Uterus (tissue), 4 donors: Measurements from ENCODE around the gene RAB9B. TPM values are rescaled to one million over a fixed set of nuclear protein-coding genes. Genes with fewer than 3 reads are reported as not detected.

Experiments used
- DNase-seq, 2 donors: peaks; one replicate each; pipeline ENCODE4 v3.0.0-alpha.2; 2019 to 2020
- H3K27ac ChIP-seq, 2 donors: fragments of 200-600 bp; sonication (generic); 1 replicate in 1 of 2; 2 replicates in 1 of 2; pipeline ENCODE4 v1.5.1; 2016 to 2018
- H3K27me3 ChIP-seq, 2 donors: fragments of 200-600 bp; sonication (generic); one replicate each; pipeline ENCODE4 v1.5.1; 2018 to 2019; ENCODE audit warnings: control low read depth in 1 of 2
- H3K36me3 ChIP-seq, 2 donors: fragments of 200-600 bp; sonication (generic); one replicate each; pipeline ENCODE4 v1.5.1; 2019; ENCODE audit warnings: control low read depth in 1 of 2
- H3K4me1 ChIP-seq, 2 donors: fragments of 200-600 bp; sonication (generic); one replicate each; pipeline ENCODE4 v1.5.1; 2018 to 2019; ENCODE audit warnings: control low read depth in 1 of 2
- H3K4me3 ChIP-seq, 2 donors: fragments of 200-600 bp; sonication (generic); 1 replicate in 1 of 2; 2 replicates in 1 of 2; pipeline ENCODE4 v1.5.1; 2018 to 2019; ENCODE audit warnings: mild to moderate bottlenecking in 1 of 2
- H3K9me3 ChIP-seq, 2 donors: fragments of 200-600 bp; sonication (generic); one replicate each; pipeline ENCODE4 v1.5.1; 2019; ENCODE audit warnings: control low read depth in 1 of 2
- CTCF ChIP-seq, 4 experiments: fragments of 200-600 bp in 2 of 4; fragments of 450-650 bp in 2 of 4; sonication (generic) in 2 of 4; IDR thresholded peaks; one replicate each; pipeline ENCODE4 v1.5.1; 2016 to 2019; ENCODE audit warnings: antibody characterized with exemption in 4 of 4, mild to moderate bottlenecking in 2 of 4, moderate library complexity in 1 of 4
- POLR2A ChIP-seq, 2 donors: fragments of 450-650 bp; IDR thresholded peaks; one replicate each; pipeline ENCODE4 v1.6.1; 2016; ENCODE audit warnings: antibody characterized with exemption in 2 of 2, mild to moderate bottlenecking in 1 of 2, moderate library complexity in 1 of 2
- intact Hi-C: fragments of 100-400 bp; cut with DNase I; formaldehyde crosslinking; loops from one replicate; pipeline ENCODE4 v1.15.1; 2023; ENCODE audit warnings: low total_unique reads
- total RNA-seq, 4 donors: library from RNA; depleted of rRNA in 3 of 4; stranded (reverse); fragments of >200 nt in 3 of 4; gene quantifications; one replicate each; pipeline versions ENCODE4 v1.1.0 to v1.2.4, GENCODE V29; 2014 to 2023
- donor health status: DM: yes; HTN: yes; CAD: no.

RAB9B gene
- total RNA-seq, 4 donors from 2014 or later = 7.2 to 14.9 (median 11.3) TPM

DNA sequence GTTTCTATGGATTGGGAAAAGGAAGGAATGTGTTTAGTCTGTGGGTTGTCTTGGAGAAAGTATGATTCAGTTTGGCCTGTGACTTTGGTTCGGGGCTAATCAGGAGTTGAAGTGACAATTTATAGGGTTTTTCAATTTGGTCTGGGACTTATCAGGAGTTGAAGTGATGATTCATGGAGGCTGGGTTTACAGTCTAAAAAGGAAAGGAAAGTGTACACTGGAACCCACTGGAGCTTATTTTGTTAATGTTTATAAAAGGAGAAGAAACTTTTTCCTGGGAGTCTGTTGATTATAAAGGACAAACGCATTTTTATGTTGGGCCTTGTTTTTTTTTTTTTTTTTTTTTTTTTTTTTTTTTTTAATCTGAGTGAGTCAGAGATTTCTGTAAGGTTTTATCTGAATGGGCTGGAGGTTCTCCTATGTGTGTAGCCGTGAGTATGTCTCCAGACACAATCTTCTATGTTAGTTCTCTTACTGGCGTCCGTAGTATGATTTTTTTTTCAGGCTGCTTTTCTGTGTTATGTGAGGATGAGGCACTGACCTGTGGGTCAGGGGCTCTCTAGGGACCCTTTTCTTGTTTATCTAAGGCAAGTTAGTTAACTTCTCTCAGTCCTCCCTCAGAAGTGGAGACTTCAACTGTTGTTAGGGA, 33.0 kb upstream of the RAB9B start:
- no peak overlapping the region for H3K4me3 ChIP-seq
- H3K4me1 ChIP-seq = no peaks in the 10 kb centered on the region
- intact Hi-C loops = no loop called here
- H3K27ac ChIP-seq = peak overlapping the region; percentile 33 to 49
- DNase-seq = no peak
- H3K36me3 ChIP-seq = no peaks in the 10 kb centered on the region
- H3K27me3 ChIP-seq = peaks cover 0 to 7% of the 10 kb centered on the region in 2 donors
- H3K9me3 ChIP-seq = no peaks in the 10 kb centered on the region
- TF ChIP-seq CTCF (IDR thresholded peaks at IDR 0.05) = no peak
- TF ChIP-seq POLR2A (IDR thresholded peaks at IDR 0.05) = no peak

GRCh38 chrX:103864149-103864548, 32.1 kb upstream of the RAB9B start:
- no peak for DNase-seq
- H3K9me3 ChIP-seq = no peaks in the 10 kb centered on the region
- TF ChIP-seq POLR2A (IDR thresholded peaks at IDR 0.05) (no peak), CTCF (IDR thresholded peaks at IDR 0.05) (no peak)
- no peak overlapping the region for H3K4me3 ChIP-seq
- H3K27ac ChIP-seq = no peak overlapping the region
- intact Hi-C loops = no loop called here
- H3K27me3 ChIP-seq = peaks cover 0 to 7% of the 10 kb centered on the region in 2 donors
- H3K36me3 ChIP-seq = no peaks in the 10 kb centered on the region
- H3K4me1 ChIP-seq = no peaks in the 10 kb centered on the region

- H3K36me3 ChIP-seq = no peaks in the 10 kb centered on the region
- no peaks in the 10 kb centered on the region for H3K4me1 ChIP-seq
- no peaks in the 10 kb centered on the region for H3K9me3 ChIP-seq
- TF ChIP-seq POLR2A (IDR thresholded peaks at IDR 0.05) = no peak
- TF ChIP-seq CTCF (IDR thresholded peaks at IDR 0.05) = no peak
- no peak overlapping the region for H3K4me3 ChIP-seq
- no peak for DNase-seq
- H3K27ac ChIP-seq = no peak overlapping the region
- H3K27me3 ChIP-seq = peaks cover 0 to 2% of the 10 kb centered on the region in 2 donors
- intact Hi-C loops = no loop called here
These were observed 29.1 kb upstream of the RAB9B start for GRCh38 chrX:103861200-103861599.

DNA sequence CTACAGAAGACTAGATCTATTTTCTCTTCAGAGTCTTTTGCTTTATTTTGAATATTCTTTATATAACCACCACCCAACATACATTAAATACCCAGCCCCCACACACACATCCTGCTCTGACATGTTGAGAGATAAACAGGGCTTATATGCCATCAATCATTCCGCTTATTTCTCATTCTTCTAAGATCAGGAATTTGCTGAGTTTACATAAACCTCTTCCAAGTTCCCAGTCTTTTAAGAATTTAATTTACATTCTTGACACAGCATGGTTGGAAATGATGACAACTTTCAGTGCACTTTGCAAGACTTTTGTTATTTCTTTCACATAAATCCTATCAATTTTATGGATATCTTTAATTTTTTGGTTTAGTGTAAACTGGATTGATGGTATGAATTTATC, 17.5 kb upstream of the RAB9B start:
- intact Hi-C loops = no loop called here
- Histone ChIP-seq H3K36me3 (no peaks in the 10 kb centered on the region), H3K4me3 (no peak overlapping the region), H3K9me3 (no peaks in the 10 kb centered on the region), H3K27me3 (peaks cover 0 to 6% of the 10 kb centered on the region in 2 donors), H3K4me1 (no peaks in the 10 kb centered on the region), H3K27ac (no peak overlapping the region)
- no peak for DNase-seq
- TF ChIP-seq POLR2A (IDR thresholded peaks at IDR 0.05) (no peak), CTCF (IDR thresholded peaks at IDR 0.05) (no peak)

GRCh38 chrX:103847174-103847870, 15.3 kb upstream of the RAB9B start:
- Histone ChIP-seq H3K4me1 (no peaks in the 10 kb centered on the region), H3K4me3 (no peak overlapping the region), H3K27me3 (peaks cover 0 to 6% of the 10 kb centered on the region in 2 donors), H3K27ac (no peak overlapping the region), H3K36me3 (no peaks in the 10 kb centered on the region), H3K9me3 (no peaks in the 10 kb centered on the region)
- DNase-seq = no peak
- intact Hi-C loops = no loop called here
- TF ChIP-seq POLR2A (IDR thresholded peaks at IDR 0.05) (no peak), CTCF (IDR thresholded peaks at IDR 0.05) (no peak)
